Breast epithelium (tissue), 4 donors: ENCODE measurements around the gene KRT7. TPM values are rescaled to one million over a fixed set of nuclear protein-coding genes. Genes with fewer than 3 reads are reported as not detected.

Source experiments
- DNase-seq, 2 donors: peaks; one replicate each; pipeline ENCODE4 v3.0.0-alpha.2; 2019; ENCODE audit warnings: low spot score in 2 of 2
- H3K27ac ChIP-seq, 2 donors: fragments of 200-600 bp; sonication (generic) in 1 of 2; one replicate each; pipeline ENCODE4 v1.5.1; 2016 to 2019; ENCODE audit warnings: mild to moderate bottlenecking in 1 of 2
- H3K27me3 ChIP-seq, 2 donors: fragments of 200-600 bp; sonication (generic) in 1 of 2; one replicate each; pipeline versions ENCODE4 v1.5.1 to v1.6.0; 2017 to 2019; ENCODE audit warnings: control low read depth in 1 of 2, mild to moderate bottlenecking in 1 of 2
- H3K36me3 ChIP-seq: fragments of 200-600 bp; one replicate; pipeline ENCODE4 v1.5.1; 2019
- H3K4me1 ChIP-seq, 2 donors: fragments of 200-600 bp; sonication (generic); one replicate each; pipeline ENCODE4 v1.5.1; 2016 to 2019; ENCODE audit warnings: control low read depth in 1 of 2
- H3K4me3 ChIP-seq, 3 donors: fragments of 200-600 bp; sonication (generic); 1 replicate in 2 of 3; 2 replicates in 1 of 3; pipeline ENCODE4 v1.5.1; 2016 to 2019; ENCODE audit warnings: mild to moderate bottlenecking in 3 of 3, moderate library complexity in 2 of 3
- H3K9me3 ChIP-seq, 2 donors: fragments of 200-600 bp; sonication (generic) in 1 of 2; one replicate each; pipeline ENCODE4 v1.5.1; 2016 to 2019; ENCODE audit warnings: control low read depth in 1 of 2
- CTCF ChIP-seq, 3 donors: fragments of 450-650 bp; IDR thresholded peaks; one replicate each; pipeline ENCODE4 v1.5.1; 2016 to 2017; ENCODE audit warnings: antibody characterized with exemption in 3 of 3, mild to moderate bottlenecking in 3 of 3, moderate library complexity in 3 of 3
- POLR2A ChIP-seq: fragments of 450-650 bp; IDR thresholded peaks from one replicate; pipeline ENCODE4 v1.6.1; 2016; ENCODE audit warnings: antibody characterized with exemption, mild to moderate bottlenecking, moderate library complexity
- POLR2AphosphoS5 ChIP-seq, 3 donors: sonication (generic); formaldehyde crosslinking; IDR thresholded peaks; one replicate each; pipeline ENCODE4 v1.6.1; 2017; ENCODE audit warnings: antibody characterized with exemption in 3 of 3
- intact Hi-C: fragments of 100-400 bp; cut with DNase I; formaldehyde crosslinking; loops from one replicate; pipeline ENCODE4 v1.15.1; 2023; ENCODE audit warnings: low total_unique reads
- total RNA-seq, 3 donors: library from RNA; depleted of rRNA; stranded (reverse); fragments of >200 nt; gene quantifications; one replicate each; pipeline ENCODE4 v1.1.0, GENCODE V29; 2016

The KRT7 gene
- total RNA-seq, 3 donors from 2014 or later: 4.2 to 1,051 (median 358) TPM

- intact Hi-C loops: no loop called here
- Histone ChIP-seq H3K4me1 (peaks cover 4 to 11% of the 10 kb centered on the region in 2 donors), H3K4me3 (no peak overlapping the region), H3K27me3 (no peaks in the 10 kb centered on the region), H3K36me3 (no peaks in the 10 kb centered on the region), H3K9me3 (no peaks in the 10 kb centered on the region), H3K27ac (peak overlapping the region; percentile 21 to 84)
- TF ChIP-seq CTCF (IDR thresholded peaks at IDR 0.05): no peak
- no peak for TF ChIP-seq POLR2A
- TF ChIP-seq POLR2AphosphoS5 (IDR thresholded peaks at IDR 0.05): no peak
- DNase-seq: no peak
These were observed 11.8 kb upstream of the KRT7 start for GRCh38 chr12:52221070-52221781.

GRCh38 chr12:52221912-52222457, 11.1 kb upstream of the KRT7 start:
- H3K27ac ChIP-seq: peak overlapping the region in 1 of 2 donors; percentile 54
- no peaks in the 10 kb centered on the region for H3K9me3 ChIP-seq
- peak; percentile 78 to 82 for DNase-seq
- H3K36me3 ChIP-seq: no peaks in the 10 kb centered on the region
- H3K27me3 ChIP-seq: no peaks in the 10 kb centered on the region
- H3K4me3 ChIP-seq: no peak overlapping the region
- peaks cover 0 to 5% of the 10 kb centered on the region in 2 donors for H3K4me1 ChIP-seq
- intact Hi-C loops: no loop called here
- TF ChIP-seq CTCF (IDR thresholded peaks at IDR 0.05) (peak; percentile 30 to 67 (median 33)), POLR2AphosphoS5 (IDR thresholded peaks at IDR 0.05) (no peak), POLR2A (no peak)

GRCh38 chr12:52222692-52223091, 10.4 kb upstream of the KRT7 start:
- Histone ChIP-seq H3K4me1 (peaks cover 0 to 5% of the 10 kb centered on the region in 2 donors), H3K36me3 (no peaks in the 10 kb centered on the region), H3K27me3 (no peaks in the 10 kb centered on the region), H3K9me3 (no peaks in the 10 kb centered on the region), H3K4me3 (no peak overlapping the region), H3K27ac (peak overlapping the region in 1 of 2 donors; percentile 54)
- no peak for DNase-seq
- no peak for TF ChIP-seq POLR2AphosphoS5 (IDR thresholded peaks at IDR 0.05)
- TF ChIP-seq POLR2A: no peak
- TF ChIP-seq CTCF (IDR thresholded peaks at IDR 0.05): no peak
- intact Hi-C loops: loop anchor here (1.0 kb wide), 1 partner anchor 12 kb away; no protein-coding TSS in a partner anchor

GRCh38 chr12:52223406-52224039, 9.5 kb upstream of the KRT7 start:
- no peak overlapping the region for H3K27ac ChIP-seq
- no peak for TF ChIP-seq CTCF (IDR thresholded peaks at IDR 0.05)
- TF ChIP-seq POLR2AphosphoS5 (IDR thresholded peaks at IDR 0.05): no peak
- no peak for TF ChIP-seq POLR2A
- intact Hi-C loops: loop anchor here (1.0 kb wide), 1 partner anchor 13 kb away; no protein-coding TSS in a partner anchor
- no peak for DNase-seq
- no peaks in the 10 kb centered on the region for H3K9me3 ChIP-seq
- no peaks in the 10 kb centered on the region for H3K36me3 ChIP-seq
- no peak overlapping the region for H3K4me3 ChIP-seq
- no peaks in the 10 kb centered on the region for H3K27me3 ChIP-seq
- H3K4me1 ChIP-seq: peaks cover 0 to 5% of the 10 kb centered on the region in 2 donors

- Histone ChIP-seq H3K27me3 (no peaks in the 10 kb centered on the region), H3K4me1 (peaks cover 0 to 5% of the 10 kb centered on the region in 2 donors), H3K36me3 (no peaks in the 10 kb centered on the region), H3K4me3 (no peak overlapping the region), H3K9me3 (no peaks in the 10 kb centered on the region), H3K27ac (no peak overlapping the region)
- intact Hi-C loops: no loop called here
- DNase-seq: no peak
- no peak for TF ChIP-seq POLR2AphosphoS5 (IDR thresholded peaks at IDR 0.05)
These were observed 8.9 kb upstream of the KRT7 start for GRCh38 chr12:52224151-52224550.
